Measurements from ENCODE around the gene PRLR. TPM values are rescaled to one million over a fixed set of nuclear protein-coding genes. Genes with fewer than 3 reads are reported as not detected.

PRLR gene
- total RNA-seq, 1 experiment from 2014 or later = not detected

GRCh38 chr5:35228310-35228709 is 2.0 kb downstream of the PRLR start:
- Histone ChIP-seq H3K79me2 (ENCODE audit: low read length) (no peaks in the 10 kb centered on the region), H4K20me1 (ENCODE audit: insufficient read depth, low read depth, low read length) (no peaks in the 10 kb centered on the region), H3K4me3 (ENCODE audit: low read length) (no peak overlapping the region), H3K9me2 (replicated peaks; ENCODE audit: insufficient read depth, low read length) (no peaks in the 10 kb centered on the region), H3K9ac (ENCODE audit: low read length) (no peak overlapping the region), H3K4me1 (ENCODE audit: low read length) (no peaks in the 10 kb centered on the region), H3K27me3 (ENCODE audit: low read length) (no peaks in the 10 kb centered on the region), H2AFZ (ENCODE audit: low read length) (no peak overlapping the region), H3K27ac (ENCODE audit: low read length) (no peak overlapping the region), H3K36me3 (ENCODE audit: insufficient read depth, low read length) (no peaks in the 10 kb centered on the region), H3K4me2 (ENCODE audit: low read depth, low read length, poor library complexity, severe bottlenecking) (no peak overlapping the region), H3K9me3 (ENCODE audit: low read length) (no peaks in the 10 kb centered on the region)
- no peak for DNase-seq

GRCh38 chr5:35227720-35228119 is 2.6 kb downstream of the PRLR start:
- no peak overlapping the region for H3K4me3 ChIP-seq (ENCODE audit: low read length)
- H3K27ac ChIP-seq (ENCODE audit: low read length) = no peak overlapping the region
- no peaks in the 10 kb centered on the region for H3K27me3 ChIP-seq (ENCODE audit: low read length)
- no peak overlapping the region for H3K9ac ChIP-seq (ENCODE audit: low read length)
- H4K20me1 ChIP-seq (ENCODE audit: insufficient read depth, low read depth, low read length) = no peaks in the 10 kb centered on the region
- no peak overlapping the region for H3K4me2 ChIP-seq (ENCODE audit: low read depth, low read length, poor library complexity, severe bottlenecking)
- H3K9me3 ChIP-seq (ENCODE audit: low read length) = no peaks in the 10 kb centered on the region
- H3K36me3 ChIP-seq (ENCODE audit: insufficient read depth, low read length) = no peaks in the 10 kb centered on the region
- no peak for DNase-seq
- H3K9me2 ChIP-seq (replicated peaks; ENCODE audit: insufficient read depth, low read length) = no peaks in the 10 kb centered on the region
- no peak overlapping the region for H2AFZ ChIP-seq (ENCODE audit: low read length)
- no peaks in the 10 kb centered on the region for H3K79me2 ChIP-seq (ENCODE audit: low read length)
- no peaks in the 10 kb centered on the region for H3K4me1 ChIP-seq (ENCODE audit: low read length)

GRCh38 chr5:35223787-35224395 is 6.4 kb downstream of the PRLR start:
- H3K9ac ChIP-seq (ENCODE audit: low read length) = no peak overlapping the region
- no peak overlapping the region for H3K4me3 ChIP-seq (ENCODE audit: low read length)
- no peak overlapping the region for H2AFZ ChIP-seq (ENCODE audit: low read length)
- no peak for DNase-seq
- H4K20me1 ChIP-seq (ENCODE audit: insufficient read depth, low read depth, low read length) = no peaks in the 10 kb centered on the region
- H3K9me2 ChIP-seq (replicated peaks; ENCODE audit: insufficient read depth, low read length) = no peaks in the 10 kb centered on the region
- no peaks in the 10 kb centered on the region for H3K4me1 ChIP-seq (ENCODE audit: low read length)
- no peak overlapping the region for H3K4me2 ChIP-seq (ENCODE audit: low read depth, low read length, poor library complexity, severe bottlenecking)
- H3K79me2 ChIP-seq (ENCODE audit: low read length) = no peaks in the 10 kb centered on the region
- no peaks in the 10 kb centered on the region for H3K27me3 ChIP-seq (ENCODE audit: low read length)
- H3K36me3 ChIP-seq (ENCODE audit: insufficient read depth, low read length) = no peaks in the 10 kb centered on the region
- H3K9me3 ChIP-seq (ENCODE audit: low read length) = no peaks in the 10 kb centered on the region
- H3K27ac ChIP-seq (ENCODE audit: low read length) = no peak overlapping the region

GRCh38 chr5:35220967-35221366 is 9.3 kb downstream of the PRLR start:
- H3K79me2 ChIP-seq (ENCODE audit: low read length) = no peaks in the 10 kb centered on the region
- H3K4me1 ChIP-seq (ENCODE audit: low read length) = no peaks in the 10 kb centered on the region

GRCh38 chr5:35218981-35219380 is 11.3 kb downstream of the PRLR start:
- H3K4me3 ChIP-seq (ENCODE audit: low read length) = no peak overlapping the region
- no peaks in the 10 kb centered on the region for H3K4me1 ChIP-seq (ENCODE audit: low read length)
- no peak overlapping the region for H3K4me2 ChIP-seq (ENCODE audit: low read depth, low read length, poor library complexity, severe bottlenecking)
- no peaks in the 10 kb centered on the region for H3K9me2 ChIP-seq (replicated peaks; ENCODE audit: insufficient read depth, low read length)
- no peaks in the 10 kb centered on the region for H3K27me3 ChIP-seq (ENCODE audit: low read length)
- no peaks in the 10 kb centered on the region for H3K36me3 ChIP-seq (ENCODE audit: insufficient read depth, low read length)
- no peak overlapping the region for H3K9ac ChIP-seq (ENCODE audit: low read length)
- H3K27ac ChIP-seq (ENCODE audit: low read length) = no peak overlapping the region
- no peaks in the 10 kb centered on the region for H4K20me1 ChIP-seq (ENCODE audit: insufficient read depth, low read depth, low read length)
- no peaks in the 10 kb centered on the region for H3K9me3 ChIP-seq (ENCODE audit: low read length)
- no peak overlapping the region for H2AFZ ChIP-seq (ENCODE audit: low read length)
- no peaks in the 10 kb centered on the region for H3K79me2 ChIP-seq (ENCODE audit: low read length)
- DNase-seq = no peak

More at GRCh38 chr5:35220967-35221366, 9.3 kb downstream of the PRLR start:
- Histone ChIP-seq H3K36me3 (ENCODE audit: insufficient read depth, low read length) (no peaks in the 10 kb centered on the region), H3K4me2 (ENCODE audit: low read depth, low read length, poor library complexity, severe bottlenecking) (no peak overlapping the region), H3K9ac (ENCODE audit: low read length) (no peak overlapping the region), H3K27me3 (ENCODE audit: low read length) (no peaks in the 10 kb centered on the region), H2AFZ (ENCODE audit: low read length) (no peak overlapping the region), H3K4me3 (ENCODE audit: low read length) (no peak overlapping the region), H3K9me2 (replicated peaks; ENCODE audit: insufficient read depth, low read length) (no peaks in the 10 kb centered on the region), H3K9me3 (ENCODE audit: low read length) (no peaks in the 10 kb centered on the region), H4K20me1 (ENCODE audit: insufficient read depth, low read depth, low read length) (no peaks in the 10 kb centered on the region), H3K27ac (ENCODE audit: low read length) (no peak overlapping the region)
- DNase-seq = no peak

- Histone ChIP-seq H4K20me1 (ENCODE audit: insufficient read depth, low read depth, low read length) (no peaks in the 10 kb centered on the region), H3K4me3 (ENCODE audit: low read length) (no peak overlapping the region), H3K27me3 (ENCODE audit: low read length) (no peaks in the 10 kb centered on the region), H3K9me3 (ENCODE audit: low read length) (no peaks in the 10 kb centered on the region), H3K4me1 (ENCODE audit: low read length) (no peaks in the 10 kb centered on the region), H2AFZ (ENCODE audit: low read length) (no peak overlapping the region), H3K4me2 (ENCODE audit: low read depth, low read length, poor library complexity, severe bottlenecking) (no peak overlapping the region), H3K9me2 (replicated peaks; ENCODE audit: insufficient read depth, low read length) (no peaks in the 10 kb centered on the region), H3K9ac (ENCODE audit: low read length) (no peak overlapping the region), H3K27ac (ENCODE audit: low read length) (no peak overlapping the region), H3K36me3 (ENCODE audit: insufficient read depth, low read length) (no peaks in the 10 kb centered on the region), H3K79me2 (ENCODE audit: low read length) (no peaks in the 10 kb centered on the region)
- DNase-seq = no peak
These were observed 16.2 kb downstream of the PRLR start for GRCh38 chr5:35214051-35214450.

- Histone ChIP-seq H3K9me2 (replicated peaks; ENCODE audit: insufficient read depth, low read length) (no peaks in the 10 kb centered on the region), H2AFZ (ENCODE audit: low read length) (no peak overlapping the region), H3K9me3 (ENCODE audit: low read length) (no peaks in the 10 kb centered on the region), H3K27ac (ENCODE audit: low read length) (no peak overlapping the region), H3K36me3 (ENCODE audit: insufficient read depth, low read length) (no peaks in the 10 kb centered on the region), H3K4me1 (ENCODE audit: low read length) (no peaks in the 10 kb centered on the region), H4K20me1 (ENCODE audit: insufficient read depth, low read depth, low read length) (no peaks in the 10 kb centered on the region), H3K4me2 (ENCODE audit: low read depth, low read length, poor library complexity, severe bottlenecking) (no peak overlapping the region), H3K4me3 (ENCODE audit: low read length) (no peak overlapping the region), H3K79me2 (ENCODE audit: low read length) (no peaks in the 10 kb centered on the region), H3K27me3 (ENCODE audit: low read length) (no peaks in the 10 kb centered on the region), H3K9ac (ENCODE audit: low read length) (no peak overlapping the region)
- DNase-seq = no peak
These were observed 16.7 kb downstream of the PRLR start for GRCh38 chr5:35213608-35214007.

GRCh38 chr5:35212122-35212982 is 17.9 kb downstream of the PRLR start:
- Histone ChIP-seq H3K79me2 (ENCODE audit: low read length) (no peaks in the 10 kb centered on the region), H3K9me3 (ENCODE audit: low read length) (no peaks in the 10 kb centered on the region), H3K4me2 (ENCODE audit: low read depth, low read length, poor library complexity, severe bottlenecking) (no peak overlapping the region), H4K20me1 (ENCODE audit: insufficient read depth, low read depth, low read length) (no peaks in the 10 kb centered on the region), H3K9me2 (replicated peaks; ENCODE audit: insufficient read depth, low read length) (no peaks in the 10 kb centered on the region), H3K27ac (ENCODE audit: low read length) (no peak overlapping the region), H3K36me3 (ENCODE audit: insufficient read depth, low read length) (no peaks in the 10 kb centered on the region), H2AFZ (ENCODE audit: low read length) (no peak overlapping the region), H3K27me3 (ENCODE audit: low read length) (no peaks in the 10 kb centered on the region), H3K9ac (ENCODE audit: low read length) (no peak overlapping the region), H3K4me3 (ENCODE audit: low read length) (no peak overlapping the region), H3K4me1 (ENCODE audit: low read length) (no peaks in the 10 kb centered on the region)
- no peak for DNase-seq

Data from Karpas-422 (cell line).